H9 (cell line): ENCODE measurements around the gene CDH20. TPM values are rescaled to one million over a fixed set of nuclear protein-coding genes. Genes with fewer than 3 reads are reported as not detected.

Experiments
- DNase-seq: peaks from one replicate; pipeline ENCODE4 v3.0.0-alpha.2; 2017
- H2AFZ ChIP-seq: one replicate; pipeline ENCODE4 v1.6.1; 2013; ENCODE audit warnings: mild to moderate bottlenecking, low read length, control low read depth, moderate library complexity
- H2AK5ac ChIP-seq: 2 replicates; pipeline ENCODE4 v1.6.1; 2013; ENCODE audit warnings: low read length, control low read depth, mixed read lengths; ENCODE audit not compliant: insufficient read length
- H2BK120ac ChIP-seq: one replicate; pipeline ENCODE4 v1.6.1; 2013; ENCODE audit warnings: low read depth, mild to moderate bottlenecking, low read length, control low read depth, inconsistent platforms; ENCODE audit not compliant: poor library complexity, severe bottlenecking
- H2BK12ac ChIP-seq: 2 replicates; pipeline ENCODE4 v1.6.1; 2013; ENCODE audit warnings: low read length, control low read depth, mixed read lengths, low read depth; ENCODE audit not compliant: insufficient read length
- H2BK15ac ChIP-seq: 2 replicates; pipeline ENCODE4 v1.6.1; 2013; ENCODE audit warnings: low read depth, low read length, control low read depth
- H2BK20ac ChIP-seq: one replicate; pipeline ENCODE4 v1.6.1; 2013; ENCODE audit warnings: low read depth, mild to moderate bottlenecking, low read length, control low read depth, inconsistent platforms; ENCODE audit not compliant: poor library complexity, severe bottlenecking
- H2BK5ac ChIP-seq: 2 replicates; pipeline ENCODE4 v1.6.1; 2013; ENCODE audit warnings: low read length, control low read depth, mixed read lengths; ENCODE audit not compliant: insufficient read length
- H3K14ac ChIP-seq: 2 replicates; pipeline ENCODE4 v1.6.1; 2013; ENCODE audit warnings: low read length, control low read depth; ENCODE audit not compliant: insufficient read depth
- H3K18ac ChIP-seq: 2 replicates; pipeline ENCODE4 v1.6.1; 2013; ENCODE audit warnings: low read depth, mild to moderate bottlenecking, mixed read lengths, low read length, control low read depth; ENCODE audit not compliant: insufficient read length
- H3K23ac ChIP-seq: 2 replicates; pipeline ENCODE4 v1.6.1; 2013; ENCODE audit warnings: low read length, control low read depth, mixed read lengths, low read depth; ENCODE audit not compliant: insufficient read length
- H3K23me2 ChIP-seq: 2 replicates; pipeline ENCODE4 v1.6.1; 2013; ENCODE audit warnings: low read depth, mild to moderate bottlenecking, mixed read lengths, low read length, control low read depth; ENCODE audit not compliant: insufficient read length, poor library complexity, severe bottlenecking
- H3K27ac ChIP-seq: 2 replicates; pipeline ENCODE4 v1.5.1; 2013; ENCODE audit warnings: low read length, control low read depth, mixed read lengths, low read depth; ENCODE audit not compliant: insufficient read length
- H3K27me3 ChIP-seq: 2 replicates; pipeline ENCODE4 v1.6.1; 2013; ENCODE audit warnings: low read length, control low read depth, inconsistent platforms; ENCODE audit not compliant: insufficient read depth
- H3K4ac ChIP-seq: 2 replicates; pipeline ENCODE4 v1.6.1; 2013; ENCODE audit warnings: low read depth, mild to moderate bottlenecking, control low read depth, inconsistent platforms, low read length, moderate library complexity
- H3K4me1 ChIP-seq: 2 replicates; pipeline ENCODE4 v1.6.1; 2013; ENCODE audit warnings: low read length, control low read depth, inconsistent platforms; ENCODE audit not compliant: insufficient read depth
- H3K4me2 ChIP-seq: 2 replicates; pipeline ENCODE4 v1.6.1; 2013; ENCODE audit warnings: low read length, control low read depth, mixed read lengths; ENCODE audit not compliant: insufficient read length, insufficient read depth
- H3K56ac ChIP-seq: 2 replicates; pipeline ENCODE4 v1.6.1; 2013; ENCODE audit warnings: low read depth, mild to moderate bottlenecking, mixed read lengths, low read length, control low read depth; ENCODE audit not compliant: insufficient read length
- H3K79me1 ChIP-seq: 2 replicates; pipeline ENCODE4 v1.6.1; 2013; ENCODE audit warnings: low read depth, mild to moderate bottlenecking, moderate library complexity, low read length, control low read depth, inconsistent platforms; ENCODE audit not compliant: insufficient read depth, poor library complexity, severe bottlenecking
- H3K79me2 ChIP-seq: 2 replicates; pipeline ENCODE4 v1.6.1; 2013; ENCODE audit warnings: low read length, control low read depth, inconsistent platforms; ENCODE audit not compliant: insufficient read depth
- H3K9ac ChIP-seq: 2 replicates; pipeline ENCODE4 v1.6.1; 2013; ENCODE audit warnings: low read length, control low read depth, mixed read lengths; ENCODE audit not compliant: insufficient read length; ENCODE audit errors: extremely low read depth
- H3K9me3 ChIP-seq: one replicate; pipeline ENCODE4 v1.6.1; 2013; ENCODE audit warnings: low read depth, low read length, inconsistent platforms; ENCODE audit not compliant: control insufficient read depth
- H3T11ph ChIP-seq: one replicate; pipeline ENCODE4 v1.6.1; 2013; ENCODE audit warnings: mild to moderate bottlenecking, low read length, control low read depth, inconsistent platforms
- H4K20me1 ChIP-seq: one replicate; pipeline ENCODE4 v1.6.1; 2013; ENCODE audit not compliant: control insufficient read depth, insufficient read length, insufficient read depth
- H4K5ac ChIP-seq: 2 replicates; pipeline ENCODE4 v1.6.1; 2013; ENCODE audit warnings: low read depth, mild to moderate bottlenecking, mixed read lengths, low read length, control low read depth; ENCODE audit not compliant: insufficient read length
- H4K8ac ChIP-seq: replicated peaks from 2 replicates; pipeline ENCODE4 v1.6.1; 2013; ENCODE audit warnings: low read length, control low read depth, mixed read lengths, low read depth; ENCODE audit not compliant: insufficient read length
- H4K91ac ChIP-seq: 2 replicates; pipeline ENCODE4 v1.6.1; 2013; ENCODE audit warnings: low read depth, mild to moderate bottlenecking, moderate library complexity, mixed read lengths, low read length, control low read depth; ENCODE audit not compliant: insufficient read length
- H3K27ac Mint-ChIP-seq, 3 experiments: 2 replicates in 2 of 3; 3 replicates in 1 of 3; pipeline ENCODE4 v1.8.0; 2020 to 2021; ENCODE audit warnings: mixed read lengths in 3 of 3, mild to moderate bottlenecking in 1 of 3, moderate library complexity in 1 of 3
- H3K27me3 Mint-ChIP-seq: 2 replicates; pipeline ENCODE4 v1.8.0; 2021; ENCODE audit warnings: low read depth, mild to moderate bottlenecking, moderate library complexity, mixed read lengths
- H3K36me3 Mint-ChIP-seq, 3 experiments: 2 replicates in 2 of 3; 3 replicates in 1 of 3; pipeline ENCODE4 v1.8.0; 2020 to 2021; ENCODE audit warnings: low read depth in 3 of 3, mixed read lengths in 3 of 3; ENCODE audit not compliant: insufficient read depth in 1 of 3
- H3K4me1 Mint-ChIP-seq, 2 experiments: 2 replicates each; pipeline ENCODE4 v1.8.0; 2020; ENCODE audit warnings: mixed read lengths in 2 of 2
- H3K4me3 Mint-ChIP-seq, 2 experiments: 2 replicates in 1 of 2; 3 replicates in 1 of 2; pipeline ENCODE4 v1.8.0; 2020 to 2021; ENCODE audit warnings: mild to moderate bottlenecking in 2 of 2, mixed read lengths in 2 of 2, moderate library complexity in 1 of 2
- H3K9me3 Mint-ChIP-seq, 2 experiments: 2 replicates in 1 of 2; 3 replicates in 1 of 2; pipeline ENCODE4 v1.8.0; 2020; ENCODE audit warnings: mild to moderate bottlenecking in 2 of 2, mixed read lengths in 2 of 2, moderate library complexity in 1 of 2
- CTCF ChIP-seq: fragments of 200-600 bp; sonication (generic); conservative IDR thresholded peaks from 3 replicates; pipeline ENCODE4 v1.8.0; 2021; ENCODE audit warnings: antibody characterized with exemption, mild to moderate bottlenecking
- WGBS: extraction: QIAGEN DNeasy Blood & Tissue Kit; methylation state at CpG from one replicate; pipeline ENCODE4 v1.1.7; 2013; ENCODE audit warnings: missing lambda C conversion rate, low lambda C conversion rate, mixed read lengths; ENCODE audit not compliant: insufficient read length; ENCODE audit errors: extremely low coverage; 5-methylcytosine and 5-hydroxymethylcytosine counted together
- total RNA-seq: library from RNA; stranded (reverse); gene quantifications from 2 replicates; pipeline ENCODE4 v1.2.1, GENCODE V29; 2021

CDH20 gene
- total RNA-seq, 1 experiment from 2014 or later: not detected

- H3K9ac ChIP-seq: no peak overlapping the region
- no peaks in the 10 kb centered on the region for H3K9me3 Mint-ChIP-seq
- no peak overlapping the region for H3K4ac ChIP-seq
- no peaks in the 10 kb centered on the region; the same call in 1 of the 2 replicates for H3K27me3 Mint-ChIP-seq
- no peaks in the 10 kb centered on the region for H3K79me1 ChIP-seq
- no peaks in the 10 kb centered on the region for H3K4me1 ChIP-seq
- no peaks in the 10 kb centered on the region for H3K36me3 Mint-ChIP-seq
- TF ChIP-seq CTCF: peak; percentile 83
- no peak overlapping the region for H2BK120ac ChIP-seq
- H3K23ac ChIP-seq: no peak overlapping the region
- no CpG with 5 or more reads among the region's 5 CpGs for WGBS
- DNase-seq: peak; percentile 49
- H3K14ac ChIP-seq: no peak overlapping the region
- no peak overlapping the region for H3K27ac Mint-ChIP-seq
- no peaks in the 10 kb centered on the region for H3K9me3 ChIP-seq
- no peak overlapping the region for H4K5ac ChIP-seq
- H3K27me3 ChIP-seq: no peaks in the 10 kb centered on the region
- H3K4me1 Mint-ChIP-seq: no peaks in the 10 kb centered on the region
- no peak overlapping the region for H3K18ac ChIP-seq
- H3K79me2 ChIP-seq: no peaks in the 10 kb centered on the region
- H3K23me2 ChIP-seq: no peaks in the 10 kb centered on the region
- H2BK15ac ChIP-seq: no peak overlapping the region
- no peaks in the 10 kb centered on the region for H4K20me1 ChIP-seq
- H2BK5ac ChIP-seq: no peak overlapping the region
- no peak overlapping the region for H2AK5ac ChIP-seq
- no peak overlapping the region for H4K8ac ChIP-seq
- no peak overlapping the region for H2BK12ac ChIP-seq
- H3K27ac ChIP-seq: no peak overlapping the region
- H4K91ac ChIP-seq: no peak overlapping the region
- H3K4me2 ChIP-seq: no peak overlapping the region
- H3K56ac ChIP-seq: no peak overlapping the region
- no peak overlapping the region for H2BK20ac ChIP-seq
- no peak overlapping the region for H2AFZ ChIP-seq
- no peak overlapping the region for H3T11ph ChIP-seq
- no peak overlapping the region for H3K4me3 Mint-ChIP-seq
Measured at GRCh38 chr18:61551586-61551985, 218.4 kb downstream of the CDH20 start.
